Sigmoid colon (tissue), 7 donors: ENCODE measurements around the gene UBR3. TPM values are rescaled to one million over a fixed set of nuclear protein-coding genes. Genes with fewer than 3 reads are reported as not detected.
A peak's percentile ranks its signal among the peaks of the same experiment; 100 is the strongest.

Experiments
- DNase-seq: peaks from one replicate; pipeline ENCODE4 v3.0.0-alpha.2; 2019
- H3K27ac ChIP-seq, 4 donors: fragments of 200-600 bp; sonication (generic); one replicate each; pipeline ENCODE4 v1.5.1; 2016 to 2019; ENCODE audit warnings: mild to moderate bottlenecking in 1 of 4
- H3K27me3 ChIP-seq, 3 donors: fragments of 200-600 bp; sonication (generic); one replicate each; pipeline ENCODE4 v1.5.1; 2019; ENCODE audit warnings: mild to moderate bottlenecking in 1 of 3
- H3K36me3 ChIP-seq, 4 donors: fragments of 200-600 bp; sonication (generic); one replicate each; pipeline ENCODE4 v1.5.1; 2016 to 2019
- H3K4me1 ChIP-seq, 4 donors: fragments of 200-600 bp; sonication (generic); one replicate each; pipeline ENCODE4 v1.5.1; 2017 to 2019
- H3K4me3 ChIP-seq, 4 donors: fragments of 200-600 bp; sonication (generic); one replicate each; pipeline ENCODE4 v1.5.1; 2017 to 2019; ENCODE audit warnings: mild to moderate bottlenecking in 2 of 4, moderate library complexity in 1 of 4
- H3K9me3 ChIP-seq, 4 donors: fragments of 200-600 bp in 3 of 4; sonication (generic) in 3 of 4; one replicate each; pipeline versions ENCODE4 v1.5.1 to v1.6.1; 2013 to 2019
- CTCF ChIP-seq, 4 experiments: fragments of 450-650 bp in 3 of 4; fragments of 200-600 bp in 1 of 4; IDR thresholded peaks; one replicate each; pipeline ENCODE4 v1.5.1; 2016 to 2019; ENCODE audit warnings: antibody characterized with exemption in 4 of 4, mild to moderate bottlenecking in 3 of 4, moderate library complexity in 2 of 4
- EP300 ChIP-seq, 4 donors: sonication (generic); formaldehyde crosslinking; IDR thresholded peaks; one replicate each; pipeline ENCODE4 v1.6.1; 2017; ENCODE audit warnings: antibody characterized with exemption in 4 of 4
- POLR2A ChIP-seq, 2 donors: fragments of 450-650 bp; IDR thresholded peaks; one replicate each; pipeline ENCODE4 v1.6.1; 2016; ENCODE audit warnings: antibody characterized with exemption in 2 of 2, mild to moderate bottlenecking in 2 of 2, moderate library complexity in 2 of 2
- POLR2AphosphoS5 ChIP-seq, 4 donors: sonication (generic); formaldehyde crosslinking; IDR thresholded peaks; one replicate each; pipeline ENCODE4 v1.6.1; 2017; ENCODE audit warnings: antibody characterized with exemption in 4 of 4
- WGBS, 2 donors: extraction: QIAGEN DNeasy Blood & Tissue Kit; methylation state at CpG; one replicate each; pipeline ENCODE4 v1.1.7; 2013; 5-methylcytosine and 5-hydroxymethylcytosine counted together
- intact Hi-C: fragments of 100-400 bp; cut with DNase I; formaldehyde crosslinking; loops from one replicate; pipeline ENCODE4 v1.15.1; 2023
- polyA plus RNA-seq, 3 donors: library from polyadenylated mRNA; stranded (reverse); fragments of 200-250 nt; gene quantifications; one replicate each; pipeline ENCODE4 v1.2.3, GENCODE V29; 2013
- total RNA-seq, 4 donors: library from RNA; depleted of rRNA; stranded (reverse); fragments of >200 nt; gene quantifications; one replicate each; pipeline ENCODE4 v1.1.0, GENCODE V29; 2016
- donor health status: healthy with polysubstance abuse.
- donor health status: Bipolar disorder and iron deficiency.
- donor health status: healthy.

Gene UBR3
- total and polyA plus RNA-seq, 7 donors = 4.2 to 101 (median 63.3) TPM

GRCh38 chr2:170013802-170014551, 186.7 kb downstream of the UBR3 start:
- H3K4me3 ChIP-seq = no peak overlapping the region
- DNase-seq = no peak
- no peaks in the 10 kb centered on the region for H3K9me3 ChIP-seq
- H3K27ac ChIP-seq = no peak overlapping the region
- peaks cover 0 to 8% (median 0%) of the 10 kb centered on the region in 4 donors for H3K36me3 ChIP-seq
- TF ChIP-seq CTCF (IDR thresholded peaks at IDR 0.05) (no peak), POLR2A (IDR thresholded peaks at IDR 0.05) (no peak), POLR2AphosphoS5 (IDR thresholded peaks at IDR 0.05) (no peak), EP300 (IDR thresholded peaks at IDR 0.05) (no peak)
- peaks cover 0 to 17% (median 9%) of the 10 kb centered on the region in 4 donors for H3K4me1 ChIP-seq
- intact Hi-C loops = no loop called here
- no peaks in the 10 kb centered on the region for H3K27me3 ChIP-seq
- WGBS, 2 donors = 88 to 92% methylated on average over 5 of the region's 5 CpGs

DNA sequence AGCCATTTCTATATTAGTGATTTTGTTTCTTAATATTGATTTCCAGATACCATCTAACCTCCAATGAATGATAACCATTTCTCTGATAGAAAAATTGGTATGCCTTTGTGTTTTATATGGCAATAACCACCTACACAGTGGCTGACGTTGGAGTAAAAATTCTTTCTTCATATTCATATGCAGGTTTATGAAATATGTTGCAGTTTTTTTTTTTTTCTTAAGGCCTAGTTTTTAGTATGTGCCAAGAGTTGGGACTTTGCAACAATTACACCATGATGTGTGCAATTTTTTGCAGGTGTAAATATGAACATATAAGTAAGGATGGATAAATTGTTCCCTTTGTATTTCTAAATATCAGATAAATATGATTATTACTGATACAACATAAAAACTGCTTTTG, 187.5 kb downstream of the UBR3 start:
- peaks cover 0 to 17% (median 9%) of the 10 kb centered on the region in 4 donors for H3K4me1 ChIP-seq
- no peak for TF ChIP-seq CTCF (IDR thresholded peaks at IDR 0.05)
- WGBS, 2 donors = 84 to 94% methylated on average over 1 of the region's 1 CpG
- H3K27me3 ChIP-seq = no peaks in the 10 kb centered on the region
- H3K4me3 ChIP-seq = no peak overlapping the region
- no peak for DNase-seq
- intact Hi-C loops = no loop called here
- H3K36me3 ChIP-seq = peaks cover 0 to 8% (median 0%) of the 10 kb centered on the region in 4 donors
- no peak overlapping the region for H3K27ac ChIP-seq
- H3K9me3 ChIP-seq = no peaks in the 10 kb centered on the region

DNA sequence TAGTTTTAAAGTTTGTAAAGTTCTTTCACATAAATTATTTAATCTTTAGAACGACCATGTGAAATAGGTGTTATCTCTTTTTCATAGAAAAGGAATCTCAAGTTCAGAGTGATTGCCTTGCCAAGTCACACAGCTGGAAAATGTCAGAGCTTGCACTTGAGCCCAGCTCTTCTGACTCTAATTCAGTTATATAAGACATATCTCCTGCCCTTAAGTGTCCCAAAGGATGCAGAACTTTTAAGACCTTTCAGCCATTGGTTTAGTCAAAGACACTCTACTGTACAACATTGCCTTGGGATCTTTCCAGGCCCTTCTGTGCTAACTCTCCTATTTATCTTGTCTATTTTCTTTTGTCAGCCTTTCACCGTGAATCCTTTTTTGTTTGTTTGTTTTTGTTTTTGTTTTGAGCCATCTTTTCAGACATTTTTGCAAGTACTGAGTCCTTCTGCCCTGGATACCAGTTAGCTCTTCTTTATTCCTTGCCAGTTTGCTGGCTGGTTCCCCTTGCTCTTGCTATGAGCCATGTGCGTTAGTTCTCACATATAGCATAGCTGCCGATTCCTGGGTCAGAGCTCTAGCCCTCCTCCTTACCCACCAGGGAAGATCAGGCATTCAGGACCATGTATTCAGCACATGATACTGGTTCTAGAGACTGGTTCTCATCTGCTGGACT, 190.7 kb downstream of the UBR3 start:
- 87 to 94% methylated on average over 4 of the region's 4 CpGs for WGBS, 2 donors
- H3K36me3 ChIP-seq = peaks cover 0 to 2% (median 0%) of the 10 kb centered on the region in 4 donors
- no peaks in the 10 kb centered on the region for H3K9me3 ChIP-seq
- no peak for DNase-seq
- H3K27me3 ChIP-seq = no peaks in the 10 kb centered on the region
- intact Hi-C loops = no loop called here
- TF ChIP-seq POLR2A (IDR thresholded peaks at IDR 0.05) = no peak
- no peak for TF ChIP-seq EP300 (IDR thresholded peaks at IDR 0.05)
- peak; percentile 14 to 74 (median 40) for TF ChIP-seq POLR2AphosphoS5 (IDR thresholded peaks at IDR 0.05)
- no peak for TF ChIP-seq CTCF (IDR thresholded peaks at IDR 0.05)
- H3K4me1 ChIP-seq = peaks cover 0 to 17% (median 9%) of the 10 kb centered on the region in 4 donors
- H3K4me3 ChIP-seq = no peak overlapping the region
- H3K27ac ChIP-seq = peak overlapping the region in 3 of 4 donors; percentile 36 to 52 (median 39)

DNA sequence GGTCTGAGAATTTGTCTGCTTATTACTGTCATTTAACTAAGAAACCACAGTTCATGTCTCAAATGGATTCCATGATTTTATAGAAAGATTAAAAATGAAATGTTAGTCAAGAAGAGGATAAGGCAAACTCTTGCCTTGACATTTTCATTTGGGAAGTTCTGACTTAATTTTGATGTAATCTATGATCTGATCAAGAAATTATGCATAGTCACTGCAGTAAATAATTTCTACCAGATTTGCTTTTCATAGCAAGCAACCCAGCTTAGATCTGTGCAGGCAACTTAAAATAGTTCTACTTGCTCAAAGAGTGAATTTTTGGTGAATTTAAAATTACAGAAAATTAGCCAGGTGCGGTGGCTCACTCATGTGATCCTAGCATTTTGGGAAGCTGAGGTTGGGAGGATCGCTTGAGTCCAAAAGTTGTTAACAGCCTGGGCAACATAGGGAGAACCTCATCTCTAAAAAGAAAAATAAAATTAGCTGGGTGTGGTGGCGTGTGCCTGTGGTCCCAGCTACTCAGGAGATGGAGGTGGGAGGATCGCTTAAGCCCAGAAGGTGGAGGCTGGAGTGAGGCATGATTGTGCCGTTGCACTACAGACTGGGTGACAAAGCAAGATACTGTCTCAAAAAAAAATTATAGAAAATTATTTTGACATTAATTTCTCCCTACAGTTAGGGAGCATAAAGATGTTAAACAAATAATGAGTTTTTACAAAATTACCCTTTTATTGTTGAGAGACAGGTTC, 192.0 kb downstream of the UBR3 start:
- H3K27me3 ChIP-seq = no peaks in the 10 kb centered on the region
- no peak for DNase-seq
- H3K4me3 ChIP-seq = no peak overlapping the region
- H3K36me3 ChIP-seq = no peaks in the 10 kb centered on the region
- no peak overlapping the region for H3K27ac ChIP-seq
- intact Hi-C loops = no loop called here
- H3K9me3 ChIP-seq = no peaks in the 10 kb centered on the region
- H3K4me1 ChIP-seq = peaks cover 0 to 17% (median 9%) of the 10 kb centered on the region in 4 donors
- WGBS, 2 donors = 98% methylated on average over 5 of the region's 5 CpGs
- TF ChIP-seq EP300 (IDR thresholded peaks at IDR 0.05) (no peak), CTCF (IDR thresholded peaks at IDR 0.05) (no peak), POLR2AphosphoS5 (IDR thresholded peaks at IDR 0.05) (no peak), POLR2A (IDR thresholded peaks at IDR 0.05) (no peak)
